ENCODE data around the gene PSMD11. TPM values are rescaled to one million over a fixed set of nuclear protein-coding genes. Genes with fewer than 3 reads are reported as not detected.

The PSMD11 gene
- total RNA-seq, 1 donor from 2014 or later, result 94.9 TPM

- Mint-ChIP-seq H3K4me1 (peaks cover 2% of the 10 kb centered on the region), H3K4me3 (no peak overlapping the region)
These were observed 66.2 kb downstream of the PSMD11 start for GRCh38 chr17:32510466-32510865.

GRCh38 chr17:32512328-32512727 lies 68.0 kb downstream of the PSMD11 start:
- H3K9me3 Mint-ChIP-seq, result no peaks in the 10 kb centered on the region
- no peak overlapping the region for H3K4me3 Mint-ChIP-seq
- DNase-seq (ENCODE audit: low spot score in 2 of 2, unreplicated experiment in 2 of 2), result no peak
- H3K36me3 Mint-ChIP-seq, result no peaks in the 10 kb centered on the region
- TF ChIP-seq CTCF (IDR thresholded peaks at IDR 0.05; ENCODE audit: unreplicated experiment), result no peak
- H3K27ac Mint-ChIP-seq, result no peak overlapping the region
- no peaks in the 10 kb centered on the region for H3K27me3 Mint-ChIP-seq (ENCODE audit: low read depth)
- H3K4me1 Mint-ChIP-seq, result peaks cover 2% of the 10 kb centered on the region

More at GRCh38 chr17:32510466-32510865, 66.2 kb downstream of the PSMD11 start:
- no peak for DNase-seq (ENCODE audit: low spot score in 2 of 2, unreplicated experiment in 2 of 2)
- Mint-ChIP-seq H3K9me3 (no peaks in the 10 kb centered on the region), H3K27me3 (ENCODE audit: low read depth) (no peaks in the 10 kb centered on the region), H3K27ac (no peak overlapping the region), H3K36me3 (peaks cover 3% of the 10 kb centered on the region)
- no peak for TF ChIP-seq CTCF (IDR thresholded peaks at IDR 0.05; ENCODE audit: unreplicated experiment)

- H3K27ac Mint-ChIP-seq, result no peak overlapping the region
- no peaks in the 10 kb centered on the region for H3K9me3 Mint-ChIP-seq
- peaks cover 6% of the 10 kb centered on the region for H3K4me1 Mint-ChIP-seq
- no peak for TF ChIP-seq CTCF (IDR thresholded peaks at IDR 0.05; ENCODE audit: unreplicated experiment)
- no peaks in the 10 kb centered on the region for H3K36me3 Mint-ChIP-seq
- H3K4me3 Mint-ChIP-seq, result no peak overlapping the region
- no peak for DNase-seq (ENCODE audit: low spot score in 2 of 2, unreplicated experiment in 2 of 2)
- no peaks in the 10 kb centered on the region for H3K27me3 Mint-ChIP-seq (ENCODE audit: low read depth)
These were observed 69.3 kb downstream of the PSMD11 start for GRCh38 chr17:32513579-32513978.

GRCh38 chr17:32514606-32515005 lies 70.3 kb downstream of the PSMD11 start:
- TF ChIP-seq CTCF (IDR thresholded peaks at IDR 0.05; ENCODE audit: unreplicated experiment), result no peak
- DNase-seq (ENCODE audit: low spot score in 2 of 2, unreplicated experiment in 2 of 2), result no peak
- Mint-ChIP-seq H3K27me3 (ENCODE audit: low read depth) (no peaks in the 10 kb centered on the region), H3K9me3 (no peaks in the 10 kb centered on the region), H3K4me3 (no peak overlapping the region), H3K36me3 (no peaks in the 10 kb centered on the region), H3K4me1 (peaks cover 12% of the 10 kb centered on the region), H3K27ac (no peak overlapping the region)

GRCh38 chr17:32515677-32516383 lies 71.5 kb downstream of the PSMD11 start:
- no peak for TF ChIP-seq CTCF (IDR thresholded peaks at IDR 0.05; ENCODE audit: unreplicated experiment)
- H3K4me3 Mint-ChIP-seq, result no peak overlapping the region
- no peaks in the 10 kb centered on the region for H3K9me3 Mint-ChIP-seq
- H3K36me3 Mint-ChIP-seq, result no peaks in the 10 kb centered on the region
- no peak for DNase-seq (ENCODE audit: low spot score in 2 of 2, unreplicated experiment in 2 of 2)
- no peak overlapping the region for H3K27ac Mint-ChIP-seq
- no peaks in the 10 kb centered on the region for H3K27me3 Mint-ChIP-seq (ENCODE audit: low read depth)
- H3K4me1 Mint-ChIP-seq, result peaks cover 23% of the 10 kb centered on the region

Data from mesothelial cell of epicardium (in vitro differentiated cells).